Inferior parietal cortex (tissue), 1 donor: ENCODE results near the gene RPL15.
"Not testable (repeated sequence)": the region's sequence is repeated elsewhere in the genome, so short reads cannot be mapped to it uniquely, and the experiment has no call there.

Experiments
- DNase-seq: peaks from one replicate; pipeline ENCODE4 v3.0.0-alpha.2; 2016; ENCODE audit errors: extremely low spot score

Gene RPL15

DNA sequence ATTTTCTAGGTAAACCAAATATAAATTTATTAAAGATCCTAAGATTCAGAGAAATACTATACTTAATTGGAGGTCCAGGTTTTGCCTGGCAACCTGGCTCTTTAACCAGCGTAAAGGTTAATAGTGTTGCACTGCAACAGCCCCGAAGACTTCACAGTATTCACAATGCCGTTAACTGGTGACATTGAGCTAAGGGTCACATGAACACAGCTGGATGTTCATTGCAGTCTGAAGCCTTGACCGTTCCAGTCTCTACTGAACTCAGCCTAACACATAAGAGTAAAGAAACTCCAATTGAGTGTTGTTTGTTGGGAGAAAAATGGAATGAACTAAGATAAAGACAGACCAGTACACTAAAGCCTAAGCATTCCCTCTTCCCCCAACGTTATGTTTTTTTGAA lies 27.0 kb upstream of the RPL15 start:
- no peak for DNase-seq

DNA sequence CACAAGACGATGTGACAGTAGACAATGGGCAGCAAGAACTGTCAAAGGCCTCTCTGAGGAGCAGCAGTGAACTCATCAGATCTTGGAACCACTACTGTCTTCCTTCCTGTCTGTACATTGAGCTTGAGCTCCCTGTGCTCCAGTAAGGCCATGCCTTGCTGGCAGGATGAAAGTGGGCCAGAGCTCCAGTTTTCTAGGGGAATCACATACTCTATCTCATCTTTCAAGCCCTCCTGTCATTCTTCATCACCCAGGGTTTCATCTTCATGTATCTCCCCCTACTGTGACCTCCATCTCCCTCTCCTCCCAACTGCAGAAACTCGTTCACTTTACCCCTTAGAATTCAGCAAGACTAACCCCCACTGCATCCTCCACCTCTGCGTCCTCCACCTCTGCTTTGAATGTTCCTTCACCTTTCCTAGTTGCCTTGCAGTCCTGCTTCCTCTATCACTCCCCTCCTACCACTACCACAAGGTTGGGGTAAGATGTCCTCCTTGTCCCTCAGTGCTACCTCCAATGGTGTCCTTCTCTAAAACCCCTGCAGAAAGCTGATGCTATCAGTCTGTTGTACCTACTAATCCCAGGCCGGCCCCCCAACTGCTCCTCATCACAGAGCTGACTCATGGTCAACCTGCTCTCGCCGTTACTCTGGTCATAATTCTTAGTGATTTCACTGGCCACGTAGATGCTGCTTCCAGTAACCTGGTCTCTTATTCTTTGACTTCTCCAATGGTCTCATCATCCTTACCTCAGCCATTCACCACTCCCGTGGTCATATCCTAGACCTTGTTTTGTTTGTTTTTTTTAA lies 22.5 kb upstream of the RPL15 start:
- DNase-seq, result no peak

- DNase-seq, result no peak
These were observed 21.8 kb upstream of the RPL15 start for GRCh38 chr3:23895181-23895580.

DNA sequence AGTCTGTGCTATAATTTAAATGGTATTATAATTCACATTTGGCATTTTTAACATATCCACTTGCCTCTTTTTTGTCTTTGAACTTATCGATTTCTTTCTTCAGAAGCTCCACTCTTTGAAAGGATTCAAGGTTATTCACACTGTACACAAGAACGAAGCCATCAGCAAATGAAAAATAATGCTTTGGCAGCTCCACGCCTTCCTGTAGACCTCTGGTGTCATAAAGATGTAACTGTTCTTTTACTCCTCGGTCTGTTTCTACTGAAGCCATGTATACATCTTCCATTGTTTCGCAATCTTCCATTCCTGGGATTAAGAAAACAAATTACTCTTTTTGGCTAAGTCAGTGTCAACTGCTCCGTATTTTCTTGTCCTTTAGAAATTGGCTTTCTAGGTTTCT lies 16.2 kb upstream of the RPL15 start:
- DNase-seq, result no peak

- DNase-seq, result no peak
These were observed 12.4 kb upstream of the RPL15 start for GRCh38 chr3:23904545-23904944.

DNA sequence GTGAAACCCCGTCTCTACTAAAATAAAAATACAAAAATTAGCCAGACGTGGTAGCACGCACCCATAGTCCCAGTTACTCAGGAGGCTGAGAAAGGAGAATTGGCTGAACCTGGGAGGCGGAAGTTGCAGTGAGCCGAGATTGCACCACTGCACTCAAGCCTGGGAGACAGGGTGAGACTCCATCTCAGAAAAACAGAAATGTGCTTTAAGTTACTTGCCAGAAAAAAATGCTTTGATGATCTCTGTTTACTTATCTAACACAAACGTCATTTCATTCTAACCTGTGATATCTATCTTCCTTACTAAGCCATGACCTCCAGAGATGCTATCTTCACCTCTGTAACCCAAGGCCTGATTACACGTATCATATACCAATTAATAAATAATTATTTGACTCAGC lies 7.6 kb upstream of the RPL15 start:
- no peak for DNase-seq

- DNase-seq, result no peak
These were observed 5.5 kb upstream of the RPL15 start for GRCh38 chr3:23911397-23911796.

DNA sequence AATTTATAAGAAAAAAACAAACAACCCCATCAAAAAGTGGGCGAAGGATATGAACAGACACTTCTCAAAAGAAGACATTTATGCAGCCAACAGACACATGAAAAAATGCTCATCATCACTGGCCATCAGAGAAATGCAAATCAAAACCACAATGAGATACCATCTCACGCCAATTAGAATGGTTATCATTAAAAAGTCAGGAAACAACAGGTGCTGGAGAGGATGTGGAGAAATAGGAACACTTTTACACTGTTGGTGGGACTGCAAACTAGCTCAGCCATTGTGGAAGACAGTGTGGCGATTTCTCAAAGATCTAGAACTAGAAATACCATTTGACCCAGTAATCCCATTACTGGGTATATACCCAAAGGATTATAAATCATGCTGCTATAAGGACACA lies 4.6 kb upstream of the RPL15 start:
- DNase-seq, result not testable (repeated sequence)

DNA sequence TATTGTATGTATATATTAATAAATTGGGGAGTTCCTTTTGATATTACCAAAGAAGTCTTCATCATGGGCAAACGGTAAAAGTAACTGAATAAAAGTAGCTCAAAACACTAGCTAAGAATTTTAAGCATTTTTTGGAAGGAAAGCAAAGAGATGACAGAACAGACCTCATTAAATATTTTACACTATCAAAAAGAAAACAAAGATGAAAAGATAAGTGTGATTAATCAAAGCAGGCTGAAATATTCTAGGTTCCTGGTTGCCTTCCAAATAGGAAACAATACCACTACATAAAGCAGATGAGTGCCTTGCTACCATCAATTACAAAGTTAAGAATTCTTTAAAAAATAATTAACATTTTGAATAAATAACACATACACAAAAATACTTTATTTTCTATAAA lies 3.8 kb upstream of the RPL15 start:
- DNase-seq, result no peak

DNA sequence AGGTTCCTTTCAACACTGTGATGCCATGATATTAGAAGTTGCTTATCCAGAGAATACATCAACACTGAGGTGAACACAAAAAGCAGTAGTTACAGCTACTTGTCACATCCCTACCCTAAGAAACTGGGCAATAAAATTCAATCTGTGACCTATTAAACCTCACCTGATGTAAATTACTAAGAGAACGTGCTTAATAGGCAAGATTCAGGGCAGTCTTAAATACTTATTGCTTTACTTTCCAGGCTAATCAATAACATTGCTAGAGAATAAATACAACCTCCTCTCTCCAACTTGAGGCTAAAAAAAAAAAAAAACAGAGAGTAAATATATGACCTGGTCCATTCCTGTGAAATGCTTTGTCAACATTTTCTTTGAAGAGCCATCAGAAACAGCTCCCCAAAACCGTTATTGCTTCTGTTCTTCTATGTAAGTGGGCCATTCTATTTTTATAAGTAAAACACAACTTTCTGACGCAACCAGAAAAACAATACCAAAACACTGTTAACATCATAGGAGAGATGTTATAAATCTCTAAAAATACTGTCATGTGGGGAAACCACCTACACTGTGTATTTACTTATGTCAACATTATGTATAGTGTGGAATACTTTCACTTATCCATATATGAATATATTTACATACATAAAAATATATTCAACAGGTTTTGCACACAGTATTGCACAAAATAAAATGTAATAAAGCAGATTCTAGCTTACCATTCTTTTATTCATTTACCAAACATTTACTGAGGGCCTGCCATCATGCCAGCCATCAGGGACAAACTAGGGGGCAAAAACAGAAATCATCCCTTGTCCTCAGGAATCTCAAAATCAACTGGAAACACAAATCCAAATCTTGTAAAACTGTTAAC lies 2.8 kb upstream of the RPL15 start:
- no peak for DNase-seq

DNA sequence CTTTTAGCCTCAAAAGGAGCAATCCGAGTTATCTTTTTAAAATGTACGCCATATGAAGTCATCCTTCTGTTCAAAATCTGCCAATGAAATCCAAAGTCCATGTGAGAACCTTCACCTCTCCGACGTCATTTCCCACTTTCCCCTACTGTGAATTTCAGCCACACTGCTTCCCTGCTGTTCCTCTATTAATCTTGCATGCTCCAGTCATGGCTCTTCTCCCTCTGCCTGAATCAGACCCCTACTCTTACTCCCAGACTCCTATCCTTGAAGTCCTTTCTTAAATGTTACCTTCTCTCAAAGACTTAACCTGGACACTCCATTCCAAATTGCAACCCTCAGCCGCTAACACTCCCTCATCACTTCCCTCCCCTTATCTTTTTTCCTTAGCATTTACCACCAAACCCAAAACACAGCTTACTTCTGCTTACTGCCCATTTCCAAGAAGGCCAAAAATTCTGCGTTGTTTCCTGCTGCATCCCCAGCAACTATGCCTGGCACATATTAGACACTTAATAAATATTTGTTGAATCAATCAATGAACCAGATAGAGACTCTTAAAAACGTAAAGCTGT lies 1.3 kb upstream of the RPL15 start:
- peak; percentile 51 for DNase-seq

- DNase-seq, result no peak
These were observed 613 bp upstream of the RPL15 start for GRCh38 chr3:23916152-23916885.

- peak; percentile 51 for DNase-seq
These were observed 859 bp downstream of the RPL15 start for GRCh38 chr3:23917679-23918303.

DNA sequence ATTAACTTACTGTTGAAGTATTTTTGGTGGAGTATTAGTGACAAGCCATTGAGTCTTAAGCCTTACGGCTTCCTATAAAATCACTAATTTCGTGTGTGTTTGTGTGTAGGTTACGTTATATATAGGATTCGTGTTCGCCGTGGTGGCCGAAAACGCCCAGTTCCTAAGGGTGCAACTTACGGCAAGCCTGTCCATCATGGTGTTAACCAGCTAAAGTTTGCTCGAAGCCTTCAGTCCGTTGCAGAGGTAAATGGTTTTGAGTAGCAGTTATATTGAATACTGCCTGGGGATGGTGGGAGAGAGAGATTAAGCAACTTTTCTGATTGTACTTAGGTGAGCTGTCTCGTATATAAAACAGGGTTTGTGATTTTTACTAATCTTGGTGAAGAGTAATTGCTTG lies 1.4 kb downstream of the RPL15 start:
- not testable (repeated sequence) for DNase-seq

- no peak for DNase-seq
These were observed 2.7 kb downstream of the RPL15 start for GRCh38 chr3:23919628-23920027.

- DNase-seq, result no peak
These were observed 3.3 kb downstream of the RPL15 start for GRCh38 chr3:23920151-23920655.

DNA sequence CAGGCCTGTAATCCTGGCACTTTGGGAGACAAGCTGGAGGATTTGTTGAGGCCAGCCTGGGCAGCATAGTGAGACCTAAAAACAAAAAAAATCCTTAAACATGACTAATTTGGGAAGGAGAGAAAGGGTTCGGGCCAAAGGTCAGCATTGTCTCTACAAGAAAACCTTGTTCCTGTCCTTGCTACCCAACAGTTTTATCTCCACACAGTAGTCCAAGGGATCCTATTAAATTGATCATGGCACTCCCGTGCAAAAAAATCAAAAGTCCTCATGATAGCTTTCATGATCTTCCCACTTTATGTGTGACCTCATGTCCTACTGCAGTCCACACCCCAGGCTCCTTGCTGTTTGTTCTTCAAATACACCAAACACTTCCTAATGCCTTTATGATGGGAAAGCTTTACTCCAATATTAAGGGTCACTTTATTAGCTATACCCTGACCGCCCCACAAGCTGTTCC lies 4.2 kb downstream of the RPL15 start:
- DNase-seq, result no peak

- DNase-seq, result no peak
These were observed 6.9 kb downstream of the RPL15 start for GRCh38 chr3:23923786-23924185.

DNA sequence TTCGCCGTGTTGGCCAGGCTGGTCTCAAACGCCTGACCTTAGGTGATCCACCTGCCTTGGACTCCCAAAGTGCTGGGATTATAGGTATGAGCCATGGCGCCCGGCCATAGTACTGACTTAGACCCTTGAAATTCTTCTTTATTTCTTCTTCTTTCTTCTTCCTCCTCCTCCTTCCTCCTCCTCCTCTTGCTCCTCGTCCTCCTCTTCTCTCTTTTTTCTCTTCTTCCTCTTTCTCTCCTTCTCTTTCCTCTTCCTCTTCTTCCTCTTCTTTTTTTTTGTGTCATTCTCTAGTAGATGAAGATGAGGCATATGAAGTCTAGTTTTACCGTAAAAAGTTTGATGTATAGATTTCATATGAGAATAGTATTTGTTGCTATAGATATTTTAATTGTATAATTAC lies 9.3 kb downstream of the RPL15 start:
- DNase-seq, result no peak

- DNase-seq, result no peak
These were observed 9.8 kb downstream of the RPL15 start for GRCh38 chr3:23926736-23927135.

DNA sequence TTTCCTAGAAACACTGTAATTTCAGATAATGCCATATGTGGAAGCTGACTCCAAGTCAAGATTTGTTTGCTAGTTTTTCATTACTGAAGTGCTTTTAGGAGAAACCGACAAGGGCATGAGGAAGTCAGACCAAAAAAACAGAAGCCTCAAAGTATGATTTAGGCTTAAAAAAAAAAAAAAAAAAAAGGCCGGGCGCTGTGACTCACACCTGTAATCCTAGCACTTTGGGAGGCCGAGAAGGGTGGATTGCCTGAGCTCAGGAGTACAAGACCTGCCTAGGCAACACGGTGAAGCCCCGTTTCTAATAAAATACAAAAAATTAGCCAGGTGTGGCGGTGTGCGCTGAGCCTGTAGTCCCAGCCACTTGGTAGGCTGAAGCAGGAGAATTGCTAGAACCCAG lies 11.6 kb downstream of the RPL15 start:
- no peak for DNase-seq
